Measurements from ENCODE around the gene NAV2.
"Not testable (repeated sequence)": the region's sequence is repeated elsewhere in the genome, so short reads cannot be mapped to it uniquely, and the experiment has no call there.

The NAV2 gene

DNA sequence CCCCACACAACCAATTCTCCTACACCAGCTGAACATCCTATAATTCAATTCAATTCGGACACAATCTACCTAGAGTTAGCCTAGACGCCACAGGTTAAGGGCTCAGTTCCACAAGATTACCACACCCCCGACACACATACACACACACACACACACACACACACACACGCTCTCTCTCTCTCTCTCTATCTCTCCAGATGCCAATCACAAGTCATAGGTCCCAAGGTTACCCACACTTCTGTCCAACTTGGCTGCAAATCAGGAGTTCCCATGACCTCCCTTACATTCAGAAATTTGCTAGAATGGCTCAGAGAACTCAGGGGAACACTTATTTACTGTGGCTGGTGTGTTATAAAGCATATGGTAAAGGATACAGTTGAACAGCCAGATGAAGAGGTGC, 243.6 kb downstream of the NAV2 start:
- Histone ChIP-seq H3K9ac (ENCODE audit: insufficient read length) (no peak overlapping the region), H3K9me3 (ENCODE audit: low read depth, low read length) (no peaks in the 10 kb centered on the region), H3K27ac (no peak overlapping the region), H3K4me3 (no peak overlapping the region), H3K36me3 (ENCODE audit: insufficient read depth, low read length) (no peaks in the 10 kb centered on the region)
- DNase-seq (ENCODE audit: low read depth, low spot score) = no peak
- TF ChIP-seq EZH2 (IDR thresholded peaks at IDR 0.05) (no peak), FOXP2 (optimal IDR thresholded peaks at IDR 0.05; ENCODE audit: control extremely low read depth, extremely low read length, insufficient read depth) (no peak), POLR2AphosphoS5 (IDR thresholded peaks at IDR 0.05; ENCODE audit: borderline replicate concordance, low read depth, low read length) (no peak)

DNA sequence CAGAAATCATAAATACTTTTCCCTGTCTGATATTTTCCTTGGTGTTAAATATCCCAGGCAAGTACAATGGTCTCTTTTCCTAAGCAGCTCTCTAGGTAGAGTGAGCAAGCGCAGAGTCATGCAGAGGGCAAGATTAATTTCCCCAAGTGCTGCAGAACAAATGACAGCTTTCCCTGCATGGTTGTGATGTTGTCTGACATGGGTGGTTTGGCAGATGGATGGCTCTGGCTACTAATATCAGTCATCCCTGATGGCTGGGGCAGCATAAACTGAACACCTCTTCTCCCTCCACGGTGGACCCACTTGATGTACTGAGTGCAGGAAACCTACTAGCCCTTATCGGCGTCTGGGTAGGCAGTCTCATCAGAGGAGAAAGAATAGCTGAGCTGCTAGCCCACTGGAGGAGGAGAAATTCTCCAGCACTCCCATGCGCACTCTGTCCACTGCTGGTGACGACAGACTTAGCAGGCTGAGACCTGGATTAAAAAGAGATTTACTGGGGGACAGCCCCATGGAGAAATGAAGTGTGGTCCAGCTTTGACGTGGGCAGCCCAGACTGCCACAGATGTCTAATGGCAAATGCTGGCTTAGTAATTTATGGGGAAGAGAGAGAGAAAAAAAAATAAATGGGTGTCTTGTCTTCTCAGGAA, 244.8 kb downstream of the NAV2 start:
- H3K9me3 ChIP-seq (ENCODE audit: low read depth, low read length) = no peaks in the 10 kb centered on the region

DNA sequence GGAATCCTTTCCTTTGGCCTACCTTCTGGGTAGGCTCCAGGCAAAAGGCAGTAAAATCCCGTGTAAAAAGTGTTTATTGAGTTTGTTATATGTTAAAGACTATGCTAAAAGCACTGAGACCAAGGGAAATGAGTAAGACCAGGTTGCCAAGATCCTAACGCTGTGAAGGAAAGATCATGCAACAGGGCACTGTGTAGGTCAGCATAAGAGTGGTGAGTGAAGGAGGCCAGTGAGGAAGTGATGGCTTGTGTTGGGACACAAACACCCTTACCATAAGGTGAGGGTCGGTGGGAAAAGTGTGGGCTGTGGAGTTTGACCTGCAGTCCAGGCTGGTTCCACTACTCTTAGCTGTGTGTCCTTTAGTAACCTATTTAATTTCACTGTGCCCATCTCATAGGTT, 245.6 kb downstream of the NAV2 start:
- no peaks in the 10 kb centered on the region for H3K36me3 ChIP-seq (ENCODE audit: insufficient read depth, low read length)
- no peak overlapping the region for H3K4me3 ChIP-seq
- TF ChIP-seq POLR2AphosphoS5 (IDR thresholded peaks at IDR 0.05; ENCODE audit: borderline replicate concordance, low read depth, low read length) (no peak), FOXP2 (optimal IDR thresholded peaks at IDR 0.05; ENCODE audit: control extremely low read depth, extremely low read length, insufficient read depth) (no peak), EZH2 (IDR thresholded peaks at IDR 0.05) (no peak)
- H3K9me3 ChIP-seq (ENCODE audit: low read depth, low read length) = no peaks in the 10 kb centered on the region
- no peak overlapping the region for H3K27ac ChIP-seq
- DNase-seq (ENCODE audit: low read depth, low spot score) = no peak
- no peak overlapping the region for H3K9ac ChIP-seq (ENCODE audit: insufficient read length)

More for the DNA sequence above, 244.8 kb downstream of the NAV2 start:
- H3K36me3 ChIP-seq (ENCODE audit: insufficient read depth, low read length) = no peaks in the 10 kb centered on the region
- H3K9ac ChIP-seq (ENCODE audit: insufficient read length) = no peak overlapping the region
- H3K4me3 ChIP-seq = no peak overlapping the region
- H3K27ac ChIP-seq = no peak overlapping the region
- no peak for DNase-seq (ENCODE audit: low read depth, low spot score)
- TF ChIP-seq POLR2AphosphoS5 (IDR thresholded peaks at IDR 0.05; ENCODE audit: borderline replicate concordance, low read depth, low read length) = no peak
- no peak for TF ChIP-seq FOXP2 (optimal IDR thresholded peaks at IDR 0.05; ENCODE audit: control extremely low read depth, extremely low read length, insufficient read depth)
- no peak for TF ChIP-seq EZH2 (IDR thresholded peaks at IDR 0.05)

DNA sequence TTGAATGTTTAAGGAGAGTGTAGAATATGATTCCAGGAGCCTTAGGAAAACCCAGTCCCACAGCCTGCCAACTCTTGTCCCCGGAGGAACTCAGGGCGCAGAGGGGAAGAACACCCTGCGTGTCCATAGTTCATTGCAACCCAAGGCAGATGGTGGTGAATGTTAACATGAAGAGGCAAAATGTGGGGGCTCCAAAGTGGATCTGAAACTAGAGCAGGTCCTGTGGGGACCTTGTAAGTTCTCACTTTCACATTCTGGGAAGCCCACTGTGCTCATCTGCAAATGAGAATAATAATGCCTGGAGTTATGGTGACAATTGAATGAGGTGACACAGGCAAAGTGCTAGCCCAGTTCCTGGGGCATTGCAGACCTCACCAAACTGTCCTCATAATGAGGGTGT, 246.6 kb downstream of the NAV2 start:
- Histone ChIP-seq H3K4me3 (no peak overlapping the region), H3K36me3 (ENCODE audit: insufficient read depth, low read length) (no peaks in the 10 kb centered on the region), H3K27ac (no peak overlapping the region), H3K9ac (ENCODE audit: insufficient read length) (no peak overlapping the region), H3K9me3 (ENCODE audit: low read depth, low read length) (no peaks in the 10 kb centered on the region)
- no peak for DNase-seq (ENCODE audit: low read depth, low spot score)
- TF ChIP-seq EZH2 (IDR thresholded peaks at IDR 0.05) (no peak), FOXP2 (optimal IDR thresholded peaks at IDR 0.05; ENCODE audit: control extremely low read depth, extremely low read length, insufficient read depth) (no peak), POLR2AphosphoS5 (IDR thresholded peaks at IDR 0.05; ENCODE audit: borderline replicate concordance, low read depth, low read length) (no peak)

DNA sequence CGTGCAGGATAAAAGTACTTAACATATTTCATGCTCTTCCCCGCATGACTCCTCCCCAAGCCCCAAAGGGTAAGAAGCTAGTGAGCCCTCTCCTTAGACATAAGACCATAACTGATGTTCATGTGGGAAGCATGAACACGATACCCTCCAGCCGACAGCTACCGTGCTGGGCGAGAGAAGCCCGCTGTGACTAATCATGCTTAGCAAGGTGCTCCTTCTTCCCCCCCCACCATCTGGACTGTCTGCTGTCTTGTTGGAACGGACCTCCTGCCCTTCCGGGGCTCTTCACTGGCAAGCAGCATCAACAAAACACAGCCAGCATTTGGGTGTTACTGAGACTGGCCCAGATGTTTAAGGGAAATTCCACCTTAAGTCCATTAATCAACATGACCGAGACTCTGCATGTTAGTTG, 247.0 kb downstream of the NAV2 start:
- H3K9ac ChIP-seq (ENCODE audit: insufficient read length) = no peak overlapping the region
- no peaks in the 10 kb centered on the region for H3K9me3 ChIP-seq (ENCODE audit: low read depth, low read length)
- H3K4me3 ChIP-seq = no peak overlapping the region
- no peak overlapping the region for H3K27ac ChIP-seq
- TF ChIP-seq POLR2AphosphoS5 (IDR thresholded peaks at IDR 0.05; ENCODE audit: borderline replicate concordance, low read depth, low read length) = no peak
- no peak for DNase-seq (ENCODE audit: low read depth, low spot score)
- no peaks in the 10 kb centered on the region for H3K36me3 ChIP-seq (ENCODE audit: insufficient read depth, low read length)

DNA sequence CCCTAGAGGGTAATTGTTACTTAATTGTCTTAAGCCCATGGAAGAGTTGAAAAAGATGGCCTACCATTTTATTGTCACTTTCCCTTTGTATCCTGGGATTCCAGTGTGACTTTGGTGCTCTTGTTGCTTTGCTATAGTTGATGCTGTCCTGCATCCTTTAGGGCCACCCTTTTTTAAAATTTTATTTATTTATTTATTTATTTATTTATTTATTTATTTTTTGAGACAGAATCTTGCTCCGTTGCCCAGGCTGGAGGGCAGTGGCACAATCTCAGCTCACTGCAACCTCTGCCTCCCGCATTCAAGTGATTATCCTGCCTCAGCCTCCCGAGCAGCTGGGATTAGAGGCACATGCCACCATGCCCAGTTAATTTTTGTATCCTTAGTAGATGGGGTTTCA, 247.8 kb downstream of the NAV2 start:
- not testable (repeated sequence) for H3K9me3 ChIP-seq (ENCODE audit: low read depth, low read length); DNase-seq (ENCODE audit: low read depth, low spot score); H3K4me3 ChIP-seq; H3K9ac ChIP-seq (ENCODE audit: insufficient read length); H3K27ac ChIP-seq; H3K36me3 ChIP-seq (ENCODE audit: insufficient read depth, low read length)

DNA sequence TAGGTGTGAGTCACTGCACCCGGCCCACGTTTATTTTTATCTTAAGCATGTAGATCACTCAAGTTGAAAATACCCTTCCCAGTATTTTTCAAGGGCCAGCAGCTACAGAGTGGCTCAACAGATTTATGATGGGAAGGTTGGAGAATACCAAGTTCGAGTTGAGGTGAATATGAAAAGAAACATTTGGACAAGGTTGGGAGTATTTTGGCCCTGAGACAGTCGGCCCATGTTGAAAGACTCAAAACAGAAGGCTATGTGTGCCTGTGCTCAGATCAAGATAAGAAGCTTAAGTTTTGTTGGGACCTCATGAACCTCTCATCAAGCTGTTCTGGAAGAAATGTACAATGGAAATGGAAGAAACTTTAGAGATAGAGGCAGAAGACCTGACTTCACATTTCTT, 248.6 kb downstream of the NAV2 start:
- no peak overlapping the region for H3K9ac ChIP-seq (ENCODE audit: insufficient read length)
- no peak for DNase-seq (ENCODE audit: low read depth, low spot score)
- TF ChIP-seq POLR2AphosphoS5 (IDR thresholded peaks at IDR 0.05; ENCODE audit: borderline replicate concordance, low read depth, low read length) (no peak), EZH2 (IDR thresholded peaks at IDR 0.05) (no peak), FOXP2 (optimal IDR thresholded peaks at IDR 0.05; ENCODE audit: control extremely low read depth, extremely low read length, insufficient read depth) (no peak)
- H3K9me3 ChIP-seq (ENCODE audit: low read depth, low read length) = no peaks in the 10 kb centered on the region
- no peak overlapping the region for H3K27ac ChIP-seq
- H3K36me3 ChIP-seq (ENCODE audit: insufficient read depth, low read length) = no peaks in the 10 kb centered on the region
- no peak overlapping the region for H3K4me3 ChIP-seq

DNA sequence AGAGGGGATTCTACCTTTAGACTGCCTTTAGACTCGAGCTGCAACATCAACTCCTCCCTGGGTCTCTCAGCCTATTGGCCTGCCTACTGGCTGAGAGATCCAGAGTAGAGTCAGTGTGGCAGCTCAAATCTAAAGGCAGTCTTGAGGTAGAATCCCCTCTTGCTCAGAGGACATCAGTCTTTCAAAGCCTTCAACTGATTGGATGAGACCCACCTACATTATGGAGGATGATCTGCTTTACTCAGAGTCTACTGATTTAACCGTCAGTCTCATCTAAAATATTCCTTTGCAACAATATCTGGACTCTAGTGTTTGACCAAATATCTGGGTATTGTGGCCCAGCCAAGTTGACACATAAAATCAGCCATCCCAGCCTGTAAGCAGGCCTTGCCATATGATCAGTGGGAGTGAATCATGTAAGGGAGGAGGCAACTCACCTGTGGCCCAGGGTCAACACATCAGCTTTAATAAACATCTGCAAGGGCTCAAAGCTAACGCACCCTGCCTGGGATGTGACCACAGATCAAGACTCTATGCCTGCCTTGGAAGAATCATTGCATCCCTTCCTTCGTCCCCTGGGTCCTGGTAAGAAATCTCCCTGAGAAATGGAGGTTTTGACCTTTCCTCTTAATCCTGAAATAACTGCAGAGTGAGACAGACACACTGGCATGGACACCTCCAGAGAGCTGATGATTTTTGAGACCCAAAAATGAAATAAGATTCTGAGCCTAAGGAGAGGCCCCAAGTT, 249.6 kb downstream of the NAV2 start:
- TF ChIP-seq FOXP2 (optimal IDR thresholded peaks at IDR 0.05; ENCODE audit: control extremely low read depth, extremely low read length, insufficient read depth) = no peak
- TF ChIP-seq POLR2AphosphoS5 (IDR thresholded peaks at IDR 0.05; ENCODE audit: borderline replicate concordance, low read depth, low read length) = no peak
- TF ChIP-seq EZH2 (IDR thresholded peaks at IDR 0.05) = no peak
- no peaks in the 10 kb centered on the region for H3K36me3 ChIP-seq (ENCODE audit: insufficient read depth, low read length)
- H3K9me3 ChIP-seq (ENCODE audit: low read depth, low read length) = no peaks in the 10 kb centered on the region
- no peak overlapping the region for H3K4me3 ChIP-seq
- H3K9ac ChIP-seq (ENCODE audit: insufficient read length) = no peak overlapping the region
- no peak for DNase-seq (ENCODE audit: low read depth, low spot score)
- H3K27ac ChIP-seq = no peak overlapping the region

DNA sequence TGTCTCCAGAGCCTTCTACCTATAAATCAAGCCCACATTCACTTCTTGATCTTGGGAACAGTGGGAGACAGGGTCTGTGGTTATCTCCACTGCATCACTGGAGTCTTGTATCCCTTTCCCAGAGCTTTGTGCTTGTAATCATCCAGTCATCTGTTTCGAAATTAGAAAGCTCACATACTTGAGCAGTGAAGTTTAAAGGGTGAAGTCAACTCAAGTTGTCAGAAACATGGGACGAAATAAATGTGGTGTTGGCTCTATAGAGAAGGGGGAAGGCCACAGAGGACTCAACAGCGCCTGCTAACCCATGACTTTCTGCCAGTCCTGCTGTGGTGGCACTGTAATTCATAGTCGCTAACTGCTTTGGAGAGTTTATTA, 250.2 kb downstream of the NAV2 start:
- TF ChIP-seq EZH2 (IDR thresholded peaks at IDR 0.05) = no peak
- TF ChIP-seq FOXP2 (optimal IDR thresholded peaks at IDR 0.05; ENCODE audit: control extremely low read depth, extremely low read length, insufficient read depth) = no peak
- TF ChIP-seq POLR2AphosphoS5 (IDR thresholded peaks at IDR 0.05; ENCODE audit: borderline replicate concordance, low read depth, low read length) = no peak
- Histone ChIP-seq H3K27ac (no peak overlapping the region), H3K4me3 (no peak overlapping the region), H3K9me3 (ENCODE audit: low read depth, low read length) (no peaks in the 10 kb centered on the region), H3K9ac (ENCODE audit: insufficient read length) (no peak overlapping the region), H3K36me3 (ENCODE audit: insufficient read depth, low read length) (no peaks in the 10 kb centered on the region)
- no peak for DNase-seq (ENCODE audit: low read depth, low spot score)

Measured in SK-N-MC (cell line).